Measurements from ENCODE around the gene FMNL3.

FMNL3 gene

GRCh38 chr12:49588721-49589516 lies 118.3 kb downstream of the FMNL3 start:
- H3K4me1 ChIP-seq: no peaks in the 10 kb centered on the region
- H3K27me3 ChIP-seq (ENCODE audit: low read depth): no peaks in the 10 kb centered on the region
- in situ Hi-C loops (cut with MboI; ENCODE audit: low sequenced_read_pairs): no loop called here
- DNase-seq (ENCODE audit: low spot score in 2 of 2): no peak
- no peaks in the 10 kb centered on the region; the same call in 1 of the 2 replicates for H3K36me3 ChIP-seq (replicated peaks)
- no peaks in the 10 kb centered on the region for H3K9me3 ChIP-seq
- H3K4me3 ChIP-seq: no peak overlapping the region

GRCh38 chr12:49588281-49588680 lies 118.9 kb downstream of the FMNL3 start:
- no peaks in the 10 kb centered on the region for H3K4me1 ChIP-seq
- peaks cover 6% of the 10 kb centered on the region for H3K36me3 ChIP-seq (replicated peaks)
- in situ Hi-C loops (cut with MboI; ENCODE audit: low sequenced_read_pairs): no loop called here
- H3K9me3 ChIP-seq: no peaks in the 10 kb centered on the region
- no peaks in the 10 kb centered on the region for H3K27me3 ChIP-seq (ENCODE audit: low read depth)
- DNase-seq (ENCODE audit: low spot score in 2 of 2): no peak
- no peak overlapping the region for H3K4me3 ChIP-seq

GRCh38 chr12:49587174-49587908 lies 119.9 kb downstream of the FMNL3 start:
- peaks cover 9% of the 10 kb centered on the region for H3K36me3 ChIP-seq (replicated peaks)
- H3K4me1 ChIP-seq: no peaks in the 10 kb centered on the region
- in situ Hi-C loops (cut with MboI; ENCODE audit: low sequenced_read_pairs): no loop called here
- H3K27me3 ChIP-seq (ENCODE audit: low read depth): no peaks in the 10 kb centered on the region
- no peak for DNase-seq (ENCODE audit: low spot score in 2 of 2)
- H3K4me3 ChIP-seq: no peak overlapping the region
- no peaks in the 10 kb centered on the region for H3K9me3 ChIP-seq

All from HAP-1 (cell line).